Esophagus muscularis mucosa (tissue), 3 donors: ENCODE data around the gene ZNF618.

Experiments used
- POLR2A ChIP-seq: fragments of 450-650 bp; IDR thresholded peaks from one replicate; pipeline ENCODE4 v1.6.1; 2017; ENCODE audit warnings: antibody characterized with exemption, moderate library complexity, mild to moderate bottlenecking, low read depth
- POLR2AphosphoS5 ChIP-seq, 2 donors: sonication (generic); formaldehyde crosslinking; IDR thresholded peaks; one replicate each; pipeline ENCODE4 v1.6.1; 2017; ENCODE audit warnings: antibody characterized with exemption in 2 of 2
- TF ChIP-seq, protein P1 (sequence below), 3 experiments: fragments of 200-600 bp in 2 of 3; fragments of 450-650 bp in 1 of 3; sonication (generic) in 2 of 3; IDR thresholded peaks; one replicate each; pipeline ENCODE4 v1.5.1; 2017 to 2019; ENCODE audit warnings: antibody characterized with exemption in 3 of 3, mild to moderate bottlenecking in 2 of 3, moderate library complexity in 1 of 3

DNA sequence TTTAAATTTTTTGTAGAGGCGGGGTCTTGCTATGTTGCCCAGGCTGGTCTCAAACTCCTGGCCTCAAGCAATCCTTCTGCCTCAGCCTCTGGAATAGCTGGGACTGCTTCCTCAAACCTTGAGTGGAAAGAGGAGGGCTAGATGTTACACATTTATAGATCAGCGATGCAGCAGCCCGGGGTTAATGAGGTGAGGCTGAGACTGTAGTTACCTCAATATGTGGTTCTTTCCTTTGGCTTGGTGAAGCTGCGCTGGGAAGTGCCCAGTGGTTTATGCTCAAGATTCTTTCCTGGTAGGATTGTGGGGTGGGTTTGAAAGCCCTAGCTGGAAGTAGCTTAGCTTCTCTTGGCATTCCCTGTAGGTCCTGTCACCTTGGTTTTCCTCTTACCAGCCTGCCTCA, 22.5 kb downstream of the ZNF618 start:
- TF ChIP-seq, protein P1, sequence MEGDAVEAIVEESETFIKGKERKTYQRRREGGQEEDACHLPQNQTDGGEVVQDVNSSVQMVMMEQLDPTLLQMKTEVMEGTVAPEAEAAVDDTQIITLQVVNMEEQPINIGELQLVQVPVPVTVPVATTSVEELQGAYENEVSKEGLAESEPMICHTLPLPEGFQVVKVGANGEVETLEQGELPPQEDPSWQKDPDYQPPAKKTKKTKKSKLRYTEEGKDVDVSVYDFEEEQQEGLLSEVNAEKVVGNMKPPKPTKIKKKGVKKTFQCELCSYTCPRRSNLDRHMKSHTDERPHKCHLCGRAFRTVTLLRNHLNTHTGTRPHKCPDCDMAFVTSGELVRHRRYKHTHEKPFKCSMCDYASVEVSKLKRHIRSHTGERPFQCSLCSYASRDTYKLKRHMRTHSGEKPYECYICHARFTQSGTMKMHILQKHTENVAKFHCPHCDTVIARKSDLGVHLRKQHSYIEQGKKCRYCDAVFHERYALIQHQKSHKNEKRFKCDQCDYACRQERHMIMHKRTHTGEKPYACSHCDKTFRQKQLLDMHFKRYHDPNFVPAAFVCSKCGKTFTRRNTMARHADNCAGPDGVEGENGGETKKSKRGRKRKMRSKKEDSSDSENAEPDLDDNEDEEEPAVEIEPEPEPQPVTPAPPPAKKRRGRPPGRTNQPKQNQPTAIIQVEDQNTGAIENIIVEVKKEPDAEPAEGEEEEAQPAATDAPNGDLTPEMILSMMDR (IDR thresholded peaks at IDR 0.05) = no peak
- no peak for TF ChIP-seq POLR2A
- no peak for TF ChIP-seq POLR2AphosphoS5 (IDR thresholded peaks at IDR 0.05)
